ENCODE data around the gene CIROP. TPM values are rescaled to one million over a fixed set of nuclear protein-coding genes. Genes with fewer than 3 reads are reported as not detected.

The CIROP gene
- total RNA-seq, 1 experiment from 2014 or later, result not detected

GRCh38 chr14:23140371-23140770 is 35.6 kb upstream of the CIROP start:
- H3K36me3 ChIP-seq (ENCODE audit: control insufficient read depth, insufficient read depth, low read length), result no peaks in the 10 kb centered on the region
- H3K4me3 ChIP-seq (ENCODE audit: low read depth, low read length), result no peak overlapping the region
- Mint-ChIP-seq H3K4me1 (ENCODE audit: low read depth, unreplicated experiment) (peaks cover 1% of the 10 kb centered on the region), H3K36me3 (ENCODE audit: insufficient read depth, unreplicated experiment) (no peaks in the 10 kb centered on the region), H3K9me3 (ENCODE audit: unreplicated experiment) (no peaks in the 10 kb centered on the region), H3K27ac (ENCODE audit: unreplicated experiment) (no peak overlapping the region), H3K27me3 (ENCODE audit: insufficient read depth, unreplicated experiment) (no peaks in the 10 kb centered on the region), H3K4me3 (ENCODE audit: unreplicated experiment) (no peak overlapping the region)
- no peaks in the 10 kb centered on the region for H3K9me3 ChIP-seq
- CTCF ChIA-PET, result interaction anchor here (1.0 kb wide), 1 partner anchor 20 kb away, joined by 3 read pairs; no protein-coding TSS in a partner anchor
- POLR2A ChIA-PET, result no interaction called here
- no peaks in the 10 kb centered on the region for H3K27me3 ChIP-seq (replicated peaks; ENCODE audit: control insufficient read depth, insufficient read depth, low read length)
- peaks cover 5% of the 10 kb centered on the region; the same call in 1 of the 2 replicates for H3K4me1 ChIP-seq
- BruUV-seq (replicated peaks), result no TSS peak
- no peak for DNase-seq
- intact Hi-C loops (cut with micrococcal nuclease; ENCODE audit: unreplicated experiment), result no loop called here
- no peak for TF ChIP-seq CTCF (IDR thresholded peaks at IDR 0.05; ENCODE audit: insufficient read depth in 1 of 2, low read depth in 1 of 2, low read length in 1 of 2, severe bottlenecking in 1 of 2, unreplicated experiment in 1 of 2)

- Mint-ChIP-seq H3K4me1 (ENCODE audit: low read depth, unreplicated experiment) (no peaks in the 10 kb centered on the region), H3K27ac (ENCODE audit: unreplicated experiment) (no peak overlapping the region), H3K36me3 (ENCODE audit: insufficient read depth, unreplicated experiment) (no peaks in the 10 kb centered on the region), H3K27me3 (ENCODE audit: insufficient read depth, unreplicated experiment) (no peaks in the 10 kb centered on the region), H3K4me3 (ENCODE audit: unreplicated experiment) (no peak overlapping the region), H3K9me3 (ENCODE audit: unreplicated experiment) (no peaks in the 10 kb centered on the region)
- BruUV-seq (replicated peaks), result no TSS peak
- Histone ChIP-seq H3K36me3 (ENCODE audit: control insufficient read depth, insufficient read depth, low read length) (no peaks in the 10 kb centered on the region), H3K27me3 (replicated peaks; ENCODE audit: control insufficient read depth, insufficient read depth, low read length) (no peaks in the 10 kb centered on the region), H3K4me1 (no peaks in the 10 kb centered on the region; the same call in 1 of the 2 replicates), H3K4me3 (ENCODE audit: low read depth, low read length) (no peak overlapping the region), H3K9me3 (no peaks in the 10 kb centered on the region)
- POLR2A ChIA-PET, result no interaction called here
- DNase-seq, result no peak
- TF ChIP-seq CTCF (IDR thresholded peaks at IDR 0.05; ENCODE audit: insufficient read depth in 1 of 2, low read depth in 1 of 2, low read length in 1 of 2, severe bottlenecking in 1 of 2, unreplicated experiment in 1 of 2), result no peak
- intact Hi-C loops (cut with micrococcal nuclease; ENCODE audit: unreplicated experiment), result no loop called here
- CTCF ChIA-PET, result interaction anchor here (1.0 kb wide), 1 partner anchor 19 kb away, joined by 3 read pairs; no protein-coding TSS in a partner anchor
Measured at GRCh38 chr14:23139874-23140273, 35.1 kb upstream of the CIROP start.

GRCh38 chr14:23137813-23138535 is 33.2 kb upstream of the CIROP start:
- no peaks in the 10 kb centered on the region for H3K9me3 ChIP-seq
- ChIA-PET POLR2A (no interaction called here), CTCF (no interaction called here)
- BruUV-seq (replicated peaks), result no TSS peak
- H3K36me3 Mint-ChIP-seq (ENCODE audit: insufficient read depth, unreplicated experiment), result no peaks in the 10 kb centered on the region
- no peaks in the 10 kb centered on the region for H3K4me1 Mint-ChIP-seq (ENCODE audit: low read depth, unreplicated experiment)
- intact Hi-C loops (cut with micrococcal nuclease; ENCODE audit: unreplicated experiment), result no loop called here
- TF ChIP-seq CTCF (IDR thresholded peaks at IDR 0.05; ENCODE audit: insufficient read depth in 1 of 2, low read depth in 1 of 2, low read length in 1 of 2, severe bottlenecking in 1 of 2, unreplicated experiment in 1 of 2), result no peak
- H3K4me3 ChIP-seq (ENCODE audit: low read depth, low read length), result no peak overlapping the region
- no peaks in the 10 kb centered on the region for H3K4me1 ChIP-seq
- no peaks in the 10 kb centered on the region for H3K27me3 ChIP-seq (replicated peaks; ENCODE audit: control insufficient read depth, insufficient read depth, low read length)
- no peaks in the 10 kb centered on the region for H3K36me3 ChIP-seq (ENCODE audit: control insufficient read depth, insufficient read depth, low read length)
- no peak for DNase-seq
- H3K4me3 Mint-ChIP-seq (ENCODE audit: unreplicated experiment), result no peak overlapping the region
- H3K27ac Mint-ChIP-seq (ENCODE audit: unreplicated experiment), result no peak overlapping the region
- no peaks in the 10 kb centered on the region for H3K9me3 Mint-ChIP-seq (ENCODE audit: unreplicated experiment)
- H3K27me3 Mint-ChIP-seq (ENCODE audit: insufficient read depth, unreplicated experiment), result no peaks in the 10 kb centered on the region
